RWPE1 (cell line): Measurements from ENCODE around the gene METTL13.

Source experiments
- CTCF ChIA-PET: fragments of 350-600 bp; sonication (Branson Sonifier 250); formaldehyde crosslinking; extraction: SDS; loops from one replicate; lab custom pipeline; 2021; lab: Yijun Ruan, JAX
- POLR2A ChIA-PET: fragments of 400-600 bp; formaldehyde crosslinking; extraction: SDS; loops from one replicate; lab custom pipeline; 2020; ENCODE audit warnings: antibody characterized with exemption; ENCODE audit not compliant: low non-redundant PET; lab: Yijun Ruan, JAX
- DNase-seq: peaks from one replicate; pipeline ENCODE4 v3.0.0; 2012; ENCODE audit warnings: low spot score
- H3K27ac ChIP-seq: fragments of 450-650 bp; 2 replicates; pipeline ENCODE4 v1.5.1; 2017
- CTCF ChIP-seq: fragments of 450-650 bp; conservative IDR thresholded peaks from 2 replicates; pipeline ENCODE4 v1.5.1; 2017; ENCODE audit warnings: low read depth, mild to moderate bottlenecking

Gene METTL13

DNA sequence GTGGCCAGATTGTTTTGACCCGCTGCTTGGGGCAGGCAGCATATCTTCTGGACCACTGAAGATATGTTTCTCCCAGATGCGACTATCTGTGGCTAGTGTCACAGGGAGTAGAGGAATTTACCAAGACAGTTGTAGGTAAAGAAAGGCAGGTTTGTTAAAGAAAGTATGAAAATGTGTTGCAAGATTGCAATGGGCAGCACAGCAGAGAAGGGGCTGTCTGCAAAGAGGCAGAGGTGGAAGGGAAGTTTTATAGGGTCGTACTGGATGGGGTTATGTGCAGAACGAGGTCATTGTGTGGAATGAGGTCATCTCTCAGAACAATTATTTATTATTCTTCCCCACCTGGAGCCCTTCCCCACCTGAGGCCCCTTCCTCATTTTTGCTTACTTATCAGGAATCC is 24.6 kb upstream of the METTL13 start:
- no peak for TF ChIP-seq CTCF
- H3K27ac ChIP-seq = no peak overlapping the region
- CTCF ChIA-PET = no interaction called here
- DNase-seq = no peak
- POLR2A ChIA-PET = no interaction called here

GRCh38 chr1:171758011-171758410 is 23.4 kb upstream of the METTL13 start:
- DNase-seq = no peak
- POLR2A ChIA-PET = no interaction called here
- CTCF ChIA-PET = no interaction called here
- no peak overlapping the region for H3K27ac ChIP-seq
- no peak for TF ChIP-seq CTCF

- no peak overlapping the region for H3K27ac ChIP-seq
- POLR2A ChIA-PET = no interaction called here
- no peak for DNase-seq
- TF ChIP-seq CTCF = no peak
- CTCF ChIA-PET = no interaction called here
Measured at GRCh38 chr1:171762143-171762563, 19.3 kb upstream of the METTL13 start.

DNA sequence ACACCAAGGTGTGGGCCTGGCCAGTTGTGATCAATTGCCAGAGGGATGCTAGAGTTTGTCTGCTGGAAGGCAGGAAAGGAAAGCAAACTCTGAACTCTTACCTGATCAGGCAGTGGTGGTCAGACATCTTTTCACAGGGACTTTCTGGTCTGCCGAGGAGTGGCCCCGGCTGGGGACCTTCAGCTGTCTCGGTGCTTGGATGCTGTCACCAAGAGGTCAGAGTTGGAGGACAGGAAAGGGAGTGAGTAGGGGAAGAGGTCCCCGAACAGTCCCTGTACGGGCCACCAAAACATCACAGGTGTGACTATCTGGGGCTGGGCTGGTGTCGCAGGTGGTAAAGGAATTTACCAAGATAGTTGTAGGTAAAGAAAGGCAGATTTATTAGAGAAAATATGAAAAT is 17.7 kb upstream of the METTL13 start:
- no peak for TF ChIP-seq CTCF
- no peak for DNase-seq
- ChIA-PET CTCF (no interaction called here), POLR2A (no interaction called here)
- H3K27ac ChIP-seq = no peak overlapping the region

GRCh38 chr1:171769171-171769570 is 12.3 kb upstream of the METTL13 start:
- no peak for TF ChIP-seq CTCF
- CTCF ChIA-PET = no interaction called here
- no peak for DNase-seq
- POLR2A ChIA-PET = no interaction called here
- no peak overlapping the region for H3K27ac ChIP-seq

- POLR2A ChIA-PET = no interaction called here
- CTCF ChIA-PET = no interaction called here
- H3K27ac ChIP-seq = no peak overlapping the region
- TF ChIP-seq CTCF = no peak
- no peak for DNase-seq
Measured at GRCh38 chr1:171769754-171770153, 11.7 kb upstream of the METTL13 start.

DNA sequence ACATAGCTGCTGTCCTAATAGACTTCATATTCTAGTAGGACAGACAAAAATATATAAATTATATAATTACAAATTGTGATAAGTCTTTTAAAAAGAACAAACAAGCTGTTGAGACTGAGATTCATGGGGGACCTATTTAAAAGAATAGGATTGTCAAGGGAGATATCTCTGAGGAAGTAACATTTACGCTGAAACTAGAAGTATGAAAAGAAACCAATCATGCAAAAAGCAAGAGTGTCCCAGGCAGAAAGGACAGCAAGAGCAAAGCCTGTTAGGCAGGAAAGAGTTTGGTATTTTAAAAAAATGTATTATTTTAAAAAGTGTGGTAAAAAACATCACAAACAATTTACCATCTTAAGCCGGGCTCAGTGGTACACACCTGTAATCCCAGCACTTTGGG is 9.1 kb upstream of the METTL13 start:
- CTCF ChIA-PET = interaction anchor here (0.6 to 0.7 kb wide), 2 partner anchors 354 to 779 kb away, joined by 3 read pairs; no protein-coding TSS in a partner anchor
- no peak overlapping the region for H3K27ac ChIP-seq
- no peak for DNase-seq
- POLR2A ChIA-PET = no interaction called here
- no peak for TF ChIP-seq CTCF
